IPS DF 6.9 (cell line): ENCODE results near the gene LYVE1.

Experiments
- DNase-seq: peaks from one replicate; pipeline ENCODE4 v3.0.0-alpha.2; 2013; ENCODE audit warnings: low read depth, low spot score
- H3K27ac ChIP-seq: one replicate; pipeline ENCODE4 v1.5.1; 2013; ENCODE audit warnings: low read length, control low read depth
- H3K27me3 ChIP-seq: 2 replicates; pipeline ENCODE4 v1.6.1; 2013; ENCODE audit warnings: mild to moderate bottlenecking, low read length; ENCODE audit not compliant: control insufficient read depth, insufficient read depth
- H3K36me3 ChIP-seq: 2 replicates; pipeline ENCODE4 v1.6.1; 2013; ENCODE audit warnings: low read length; ENCODE audit not compliant: control insufficient read depth, insufficient read depth
- H3K4me1 ChIP-seq: 2 replicates; pipeline ENCODE4 v1.6.1; 2013; ENCODE audit warnings: low read length; ENCODE audit not compliant: control insufficient read depth, insufficient read depth
- H3K4me3 ChIP-seq: 2 replicates; pipeline ENCODE4 v1.5.1; 2013; ENCODE audit warnings: mild to moderate bottlenecking, low read length
- H3K9me3 ChIP-seq: 2 replicates; pipeline ENCODE4 v1.6.1; 2013; ENCODE audit warnings: low read length, inconsistent platforms; ENCODE audit not compliant: control insufficient read depth, insufficient read depth
- WGBS: extraction: QIAGEN DNeasy Blood & Tissue Kit; methylation state at CpG from one replicate; pipeline ENCODE4 v1.1.7; 2013; ENCODE audit warnings: mixed read lengths, missing lambda C conversion rate; ENCODE audit not compliant: insufficient read length, insufficient coverage; 5-methylcytosine and 5-hydroxymethylcytosine counted together

Gene LYVE1

DNA sequence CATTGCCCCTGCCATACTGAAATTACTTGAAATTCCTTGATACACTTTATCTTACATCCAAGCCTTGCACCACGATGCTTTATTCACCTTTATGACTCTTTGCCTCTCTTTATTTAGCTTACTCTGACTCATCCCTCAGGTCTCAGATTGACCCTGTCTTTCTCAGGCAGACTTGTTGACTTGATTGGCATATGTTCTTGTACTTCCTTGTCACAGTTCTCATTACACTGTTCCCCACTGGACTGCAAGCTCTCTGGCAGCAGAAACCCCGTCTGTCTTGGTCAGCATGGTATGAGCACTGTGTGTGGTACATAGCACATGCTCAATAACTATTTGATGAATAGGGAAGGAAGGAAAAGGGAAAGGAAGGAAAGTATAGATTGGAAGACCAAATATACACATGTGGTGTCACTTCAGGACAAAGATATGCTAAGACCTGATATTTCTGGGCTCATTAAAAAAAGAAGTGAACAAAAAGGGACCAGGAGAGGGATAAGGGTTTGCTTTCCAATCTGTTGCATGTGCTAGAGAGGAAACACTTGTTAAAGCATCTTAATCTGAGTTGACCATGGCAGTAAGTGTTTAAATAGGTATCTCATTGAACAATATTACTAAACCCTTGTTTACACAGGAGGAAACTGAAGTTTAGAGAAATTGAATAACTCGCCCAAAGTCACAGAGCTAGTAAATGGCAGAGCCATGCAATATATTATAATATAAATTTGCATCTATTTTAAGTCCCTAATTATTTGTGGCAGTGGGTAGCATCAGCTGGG is 7.2 kb downstream of the LYVE1 start:
- Histone ChIP-seq H3K4me3 (no peak overlapping the region), H3K36me3 (no peaks in the 10 kb centered on the region), H3K9me3 (no peaks in the 10 kb centered on the region), H3K27ac (no peak overlapping the region), H3K27me3 (no peaks in the 10 kb centered on the region), H3K4me1 (no peaks in the 10 kb centered on the region)
- no CpG with 5 or more reads among the region's 3 CpGs for WGBS
- no peak for DNase-seq

DNA sequence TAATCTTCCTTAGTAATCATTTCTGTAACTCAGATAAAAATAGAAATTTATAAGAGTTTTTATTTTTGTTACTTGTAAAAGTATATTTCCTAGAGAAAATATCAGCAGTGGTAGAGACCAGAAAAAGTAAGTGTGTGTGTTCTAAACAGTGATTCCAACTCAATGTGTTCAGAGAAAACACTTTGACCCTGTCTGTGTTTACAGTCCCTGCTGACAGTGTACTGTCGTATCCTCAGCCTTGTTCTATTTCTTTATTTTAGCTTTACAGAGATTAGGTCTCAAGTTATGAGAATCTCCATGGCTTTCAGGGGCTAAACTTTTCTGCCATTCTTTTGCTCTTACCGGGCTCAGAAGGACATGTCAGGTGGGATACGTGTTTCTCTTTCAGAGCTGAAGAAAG is 10.2 kb downstream of the LYVE1 start:
- H3K27me3 ChIP-seq: no peaks in the 10 kb centered on the region
- H3K9me3 ChIP-seq: no peaks in the 10 kb centered on the region
- H3K4me1 ChIP-seq: no peaks in the 10 kb centered on the region
- H3K4me3 ChIP-seq: no peak overlapping the region
- H3K27ac ChIP-seq: no peak overlapping the region
- no CpG with 5 or more reads among the region's 3 CpGs for WGBS
- no peak for DNase-seq
- no peaks in the 10 kb centered on the region for H3K36me3 ChIP-seq

DNA sequence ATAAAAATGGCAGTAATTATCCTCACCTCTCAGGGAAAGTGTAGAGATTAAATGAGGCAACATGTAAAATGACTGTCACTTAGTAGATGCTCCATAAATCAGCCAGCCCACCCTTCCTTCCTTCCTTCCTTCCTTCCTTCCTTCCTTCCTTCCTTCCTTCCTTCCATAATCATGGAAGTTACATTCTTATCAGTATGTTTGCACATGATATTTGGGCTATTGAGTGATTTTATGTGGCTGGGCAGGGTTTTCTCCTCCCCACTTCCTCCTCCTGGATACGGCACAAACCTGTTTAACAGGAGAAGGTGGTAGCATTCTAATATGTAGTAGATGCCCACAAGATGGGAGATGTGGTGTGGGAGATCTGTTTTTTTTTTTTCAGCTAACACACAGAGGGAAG is 11.9 kb downstream of the LYVE1 start:
- no peaks in the 10 kb centered on the region for H3K36me3 ChIP-seq
- H3K27me3 ChIP-seq: no peaks in the 10 kb centered on the region
- H3K27ac ChIP-seq: no peak overlapping the region
- no peak overlapping the region for H3K4me3 ChIP-seq
- no peak for DNase-seq
- no peaks in the 10 kb centered on the region for H3K9me3 ChIP-seq
- no CpG with 5 or more reads among the region's 1 CpG for WGBS
- no peaks in the 10 kb centered on the region for H3K4me1 ChIP-seq

- no peaks in the 10 kb centered on the region for H3K36me3 ChIP-seq
- H3K27me3 ChIP-seq: no peaks in the 10 kb centered on the region
- WGBS: no CpG with 5 or more reads among the region's 3 CpGs
- no peaks in the 10 kb centered on the region for H3K9me3 ChIP-seq
- no peak overlapping the region for H3K27ac ChIP-seq
- H3K4me3 ChIP-seq: no peak overlapping the region
- DNase-seq: no peak
- no peaks in the 10 kb centered on the region for H3K4me1 ChIP-seq
Observed at GRCh38 chr11:10551845-10552352, 16.6 kb downstream of the LYVE1 start.

- Histone ChIP-seq H3K4me3 (no peak overlapping the region), H3K36me3 (no peaks in the 10 kb centered on the region), H3K4me1 (no peaks in the 10 kb centered on the region), H3K9me3 (no peaks in the 10 kb centered on the region), H3K27me3 (no peaks in the 10 kb centered on the region), H3K27ac (no peak overlapping the region)
- no peak for DNase-seq
- no CpG with 5 or more reads among the region's 4 CpGs for WGBS
Observed at GRCh38 chr11:10551290-10551592, 17.2 kb downstream of the LYVE1 start.

- Histone ChIP-seq H3K36me3 (no peaks in the 10 kb centered on the region), H3K9me3 (no peaks in the 10 kb centered on the region), H3K4me3 (no peak overlapping the region), H3K27me3 (no peaks in the 10 kb centered on the region), H3K4me1 (no peaks in the 10 kb centered on the region), H3K27ac (no peak overlapping the region)
- no CpG with 5 or more reads among the region's 3 CpGs for WGBS
- no peak for DNase-seq
Observed at GRCh38 chr11:10550503-10551289, 17.8 kb downstream of the LYVE1 start.

GRCh38 chr11:10544491-10545465 is 23.7 kb downstream of the LYVE1 start:
- H3K4me3 ChIP-seq: no peak overlapping the region
- WGBS: no CpG with 5 or more reads among the region's 7 CpGs
- no peaks in the 10 kb centered on the region for H3K27me3 ChIP-seq
- no peak for DNase-seq
- H3K4me1 ChIP-seq: peaks cover 1% of the 10 kb centered on the region; the same call in 1 of the 2 replicates
- no peaks in the 10 kb centered on the region for H3K36me3 ChIP-seq
- no peak overlapping the region for H3K27ac ChIP-seq
- no peaks in the 10 kb centered on the region for H3K9me3 ChIP-seq

DNA sequence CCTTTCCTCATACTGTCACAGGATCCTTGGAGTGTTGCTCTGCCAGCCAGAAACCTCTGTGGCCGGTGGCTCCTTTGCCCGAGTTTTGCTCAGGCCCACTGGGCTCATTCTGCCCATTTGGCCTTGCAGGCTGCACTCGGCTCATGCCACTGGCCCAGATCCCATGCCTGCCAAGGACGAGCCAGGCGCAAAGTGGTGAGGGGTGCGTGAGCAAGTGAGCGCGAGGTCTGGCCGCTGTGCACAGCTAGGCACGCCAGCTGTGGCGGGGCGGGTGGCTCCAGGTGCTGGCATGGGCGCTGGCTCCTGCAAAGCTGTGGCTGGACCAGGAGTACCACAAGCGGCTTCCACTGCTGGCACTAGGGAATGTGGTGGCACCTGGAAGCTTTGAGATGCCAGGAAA is 24.7 kb downstream of the LYVE1 start:
- Histone ChIP-seq H3K27me3 (no peaks in the 10 kb centered on the region), H3K4me3 (no peak overlapping the region), H3K4me1 (peaks cover 1% of the 10 kb centered on the region; the same call in 1 of the 2 replicates), H3K36me3 (no peaks in the 10 kb centered on the region), H3K27ac (no peak overlapping the region), H3K9me3 (no peaks in the 10 kb centered on the region)
- WGBS: no CpG with 5 or more reads among the region's 14 CpGs
- no peak for DNase-seq

- WGBS: no CpG with 5 or more reads among the region's 3 CpGs
- Histone ChIP-seq H3K27me3 (no peaks in the 10 kb centered on the region), H3K9me3 (no peaks in the 10 kb centered on the region), H3K4me3 (no peak overlapping the region), H3K27ac (no peak overlapping the region), H3K4me1 (peaks cover 1% of the 10 kb centered on the region; the same call in 1 of the 2 replicates), H3K36me3 (no peaks in the 10 kb centered on the region)
- no peak for DNase-seq
Observed at GRCh38 chr11:10542776-10543175, 25.7 kb downstream of the LYVE1 start.

DNA sequence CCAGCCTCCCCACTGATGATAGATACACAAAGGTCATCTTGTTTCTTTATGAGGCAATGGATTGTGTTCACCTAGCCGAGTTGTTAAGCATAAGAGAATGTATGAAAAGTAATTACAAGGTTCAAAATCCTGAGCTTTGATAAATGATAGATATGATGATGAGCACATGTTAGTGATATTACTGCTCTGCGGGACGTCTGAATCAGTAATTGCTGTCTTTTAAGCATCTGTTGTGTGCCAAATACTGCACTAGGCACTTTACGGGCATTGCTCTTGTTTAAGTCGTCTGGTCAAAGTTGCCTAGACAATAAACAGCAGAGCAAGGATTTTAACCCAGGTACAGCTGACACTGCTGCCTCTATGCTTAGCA is 26.9 kb downstream of the LYVE1 start:
- Histone ChIP-seq H3K27ac (no peak overlapping the region), H3K27me3 (no peaks in the 10 kb centered on the region), H3K9me3 (no peaks in the 10 kb centered on the region), H3K36me3 (no peaks in the 10 kb centered on the region), H3K4me3 (peak overlapping the region; percentile 19; the same call in 1 of the 2 replicates), H3K4me1 (peaks cover 1% of the 10 kb centered on the region; the same call in 1 of the 2 replicates)
- no CpG with 5 or more reads among the region's 5 CpGs for WGBS
- no peak for DNase-seq
